ENCODE measurements around the gene PTH2. TPM values are rescaled to one million over a fixed set of nuclear protein-coding genes. Genes with fewer than 3 reads are reported as not detected.

The PTH2 gene
- total RNA-seq, 2 donors from 2014 or later: not detected

- Histone ChIP-seq H3K4me1 (replicated peaks) (no peaks in the 10 kb centered on the region), H3K27me3 (replicated peaks; ENCODE audit: insufficient read depth) (peaks cover 27% of the 10 kb centered on the region), H3K36me3 (no peaks in the 10 kb centered on the region), H3K9me3 (no peaks in the 10 kb centered on the region), H3K27ac (no peak overlapping the region), H3K4me3 (no peak overlapping the region)
- intact Hi-C loops (cut with DNase I): loop anchor here (5.0 kb wide), 1 partner anchor 213 kb away; no protein-coding TSS in a partner anchor
- no peak for DNase-seq (ENCODE audit: low spot score)
- TF ChIP-seq POLR2AphosphoS5 (IDR thresholded peaks at IDR 0.05) (no peak), POLR2A (IDR thresholded peaks at IDR 0.05) (no peak)
- TF ChIP-seq, protein P1, sequence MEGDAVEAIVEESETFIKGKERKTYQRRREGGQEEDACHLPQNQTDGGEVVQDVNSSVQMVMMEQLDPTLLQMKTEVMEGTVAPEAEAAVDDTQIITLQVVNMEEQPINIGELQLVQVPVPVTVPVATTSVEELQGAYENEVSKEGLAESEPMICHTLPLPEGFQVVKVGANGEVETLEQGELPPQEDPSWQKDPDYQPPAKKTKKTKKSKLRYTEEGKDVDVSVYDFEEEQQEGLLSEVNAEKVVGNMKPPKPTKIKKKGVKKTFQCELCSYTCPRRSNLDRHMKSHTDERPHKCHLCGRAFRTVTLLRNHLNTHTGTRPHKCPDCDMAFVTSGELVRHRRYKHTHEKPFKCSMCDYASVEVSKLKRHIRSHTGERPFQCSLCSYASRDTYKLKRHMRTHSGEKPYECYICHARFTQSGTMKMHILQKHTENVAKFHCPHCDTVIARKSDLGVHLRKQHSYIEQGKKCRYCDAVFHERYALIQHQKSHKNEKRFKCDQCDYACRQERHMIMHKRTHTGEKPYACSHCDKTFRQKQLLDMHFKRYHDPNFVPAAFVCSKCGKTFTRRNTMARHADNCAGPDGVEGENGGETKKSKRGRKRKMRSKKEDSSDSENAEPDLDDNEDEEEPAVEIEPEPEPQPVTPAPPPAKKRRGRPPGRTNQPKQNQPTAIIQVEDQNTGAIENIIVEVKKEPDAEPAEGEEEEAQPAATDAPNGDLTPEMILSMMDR (IDR thresholded peaks at IDR 0.05): no peak
- 37% methylated on average over 6 of the region's 6 CpGs for WGBS
Observed at GRCh38 chr19:49439836-49440235, 16.6 kb upstream of the PTH2 start.

DNA sequence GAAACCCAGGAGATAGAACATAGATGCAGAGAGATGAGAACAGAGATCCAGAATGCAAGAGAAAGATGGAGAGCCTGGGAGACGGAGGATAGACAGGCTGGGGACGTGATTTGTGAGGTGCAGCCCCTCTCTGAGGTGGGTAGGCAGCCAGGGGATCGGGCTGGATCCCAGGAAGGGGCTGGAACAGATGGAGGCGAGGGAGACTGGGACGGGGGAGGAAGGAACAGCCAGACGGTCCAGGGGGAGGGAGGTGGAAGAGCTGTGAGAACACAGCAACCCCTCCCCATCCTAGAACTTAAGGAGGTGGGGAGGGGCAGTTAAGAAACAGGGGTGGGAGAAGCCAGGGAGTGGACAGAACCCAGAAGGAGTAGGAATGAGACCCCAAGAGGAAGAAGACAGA is 15.0 kb upstream of the PTH2 start:
- no peaks in the 10 kb centered on the region for H3K4me1 ChIP-seq (replicated peaks)
- no peaks in the 10 kb centered on the region for H3K36me3 ChIP-seq
- H3K9me3 ChIP-seq: no peaks in the 10 kb centered on the region
- no peak overlapping the region for H3K27ac ChIP-seq
- peaks cover 31% of the 10 kb centered on the region for H3K27me3 ChIP-seq (replicated peaks; ENCODE audit: insufficient read depth)
- no peak for DNase-seq (ENCODE audit: low spot score)
- TF ChIP-seq POLR2AphosphoS5 (IDR thresholded peaks at IDR 0.05): no peak
- TF ChIP-seq, protein P1 (IDR thresholded peaks at IDR 0.05): no peak
- no peak for TF ChIP-seq POLR2A (IDR thresholded peaks at IDR 0.05)
- WGBS: 9% methylated on average over 6 of the region's 6 CpGs
- no peak overlapping the region for H3K4me3 ChIP-seq
- intact Hi-C loops (cut with DNase I): no loop called here

DNA sequence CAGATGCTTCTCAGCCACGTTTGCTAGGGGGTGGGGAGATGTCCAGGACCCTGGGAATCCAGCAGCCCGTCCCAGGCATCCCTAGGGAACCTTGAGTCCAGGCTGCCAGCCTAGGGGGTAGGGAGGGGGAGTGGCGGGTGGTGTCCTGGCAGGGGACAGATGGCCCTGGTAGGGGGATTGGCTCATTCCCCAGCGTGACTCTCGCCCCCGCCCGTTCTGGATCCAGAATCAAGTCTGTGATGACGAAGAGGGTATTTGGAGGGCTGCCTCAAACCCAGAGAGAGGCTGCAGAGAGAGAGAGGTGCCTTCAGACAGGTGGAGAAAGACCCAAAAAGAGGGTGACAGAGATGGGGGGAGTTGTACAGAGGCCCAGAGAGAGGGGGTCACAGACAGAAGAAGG is 14.0 kb upstream of the PTH2 start:
- Histone ChIP-seq H3K27me3 (replicated peaks; ENCODE audit: insufficient read depth) (peaks cover 39% of the 10 kb centered on the region), H3K4me3 (no peak overlapping the region), H3K36me3 (no peaks in the 10 kb centered on the region), H3K9me3 (no peaks in the 10 kb centered on the region), H3K4me1 (replicated peaks) (no peaks in the 10 kb centered on the region), H3K27ac (no peak overlapping the region)
- TF ChIP-seq, protein P1 (IDR thresholded peaks at IDR 0.05): no peak
- no peak for TF ChIP-seq POLR2AphosphoS5 (IDR thresholded peaks at IDR 0.05)
- TF ChIP-seq POLR2A (IDR thresholded peaks at IDR 0.05): no peak
- intact Hi-C loops (cut with DNase I): no loop called here
- 15% methylated on average over 8 of the region's 8 CpGs for WGBS
- DNase-seq (ENCODE audit: low spot score): no peak

DNA sequence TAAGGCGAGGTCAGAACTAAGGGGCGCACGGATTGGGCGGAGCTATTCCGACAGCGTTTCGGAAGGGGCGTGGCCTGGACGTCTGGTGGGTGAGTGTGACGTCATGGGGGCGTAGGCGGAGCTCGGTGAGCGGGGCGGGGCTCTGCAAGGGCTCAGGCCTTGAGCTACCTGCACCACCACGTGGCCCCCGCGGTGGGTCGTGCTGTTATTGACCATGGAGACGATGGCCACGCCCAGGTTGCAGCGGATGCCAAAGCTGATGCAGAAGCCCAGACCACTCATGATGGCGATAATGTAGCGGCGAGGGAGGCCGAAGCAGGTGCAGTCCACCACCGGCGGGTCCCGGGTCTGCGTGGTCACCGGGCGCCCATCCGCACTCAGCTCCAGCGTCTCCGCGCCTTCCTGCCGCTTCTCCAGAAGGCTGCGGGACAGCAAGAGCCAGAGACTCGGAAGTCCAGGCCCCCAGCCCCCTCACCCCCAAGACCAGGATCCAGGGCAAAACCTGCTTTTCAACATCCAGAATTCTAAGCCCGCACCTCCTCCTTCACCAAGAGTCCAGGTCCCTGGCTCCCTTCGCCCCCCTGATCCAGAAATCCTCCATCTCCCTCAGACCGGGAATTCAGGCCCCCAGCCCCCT is 13.3 kb upstream of the PTH2 start:
- intact Hi-C loops (cut with DNase I): no loop called here

More for the DNA sequence above, 13.3 kb upstream of the PTH2 start:
- H3K27me3 ChIP-seq (replicated peaks; ENCODE audit: insufficient read depth): peaks cover 42% of the 10 kb centered on the region
- no peaks in the 10 kb centered on the region for H3K36me3 ChIP-seq
- no peak overlapping the region for H3K27ac ChIP-seq
- H3K4me1 ChIP-seq (replicated peaks): no peaks in the 10 kb centered on the region
- 13% methylated on average over 42 of the region's 42 CpGs for WGBS
- DNase-seq (ENCODE audit: low spot score): no peak
- no peak overlapping the region for H3K4me3 ChIP-seq
- TF ChIP-seq, protein P1 (IDR thresholded peaks at IDR 0.05): no peak
- TF ChIP-seq POLR2AphosphoS5 (IDR thresholded peaks at IDR 0.05) (no peak), POLR2A (IDR thresholded peaks at IDR 0.05) (no peak)
- no peaks in the 10 kb centered on the region for H3K9me3 ChIP-seq

All from prostate gland (tissue), 2 donors.